HG03103 (cell line): ENCODE results near the gene IGSF21.

ENCODE experiments used
- ATAC-seq: cut with Tn5 transposase; IDR thresholded peaks from one replicate; pipeline ENCODE4 v1.9.1; 2021; ENCODE audit warnings: low read depth; ENCODE audit not compliant: unreplicated experiment

Gene IGSF21

GRCh38 chr1:18385239-18385790, 277.7 kb downstream of the IGSF21 start:
- ATAC-seq: no peak

- ATAC-seq: no peak
Measured at GRCh38 chr1:18386591-18386990, 279.0 kb downstream of the IGSF21 start.

DNA sequence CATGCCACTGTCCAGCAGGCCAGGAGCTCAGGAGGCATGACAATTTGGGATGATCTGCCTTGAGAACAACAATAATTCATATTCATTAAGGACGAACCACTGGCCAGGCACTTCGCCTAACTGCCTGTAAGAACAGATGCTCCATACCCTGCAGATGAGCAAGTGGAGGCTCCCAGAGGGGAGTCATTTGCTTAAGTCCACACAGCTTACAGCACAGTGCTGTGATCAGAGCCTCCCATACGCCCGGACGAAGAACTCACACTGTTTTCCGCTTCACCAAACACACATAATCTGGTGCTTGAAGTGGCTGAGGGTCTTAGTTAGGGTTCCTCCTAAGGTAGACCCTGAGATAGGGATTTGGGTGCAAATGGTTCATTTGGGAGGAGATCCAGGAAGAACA, 279.7 kb downstream of the IGSF21 start:
- no peak for ATAC-seq

DNA sequence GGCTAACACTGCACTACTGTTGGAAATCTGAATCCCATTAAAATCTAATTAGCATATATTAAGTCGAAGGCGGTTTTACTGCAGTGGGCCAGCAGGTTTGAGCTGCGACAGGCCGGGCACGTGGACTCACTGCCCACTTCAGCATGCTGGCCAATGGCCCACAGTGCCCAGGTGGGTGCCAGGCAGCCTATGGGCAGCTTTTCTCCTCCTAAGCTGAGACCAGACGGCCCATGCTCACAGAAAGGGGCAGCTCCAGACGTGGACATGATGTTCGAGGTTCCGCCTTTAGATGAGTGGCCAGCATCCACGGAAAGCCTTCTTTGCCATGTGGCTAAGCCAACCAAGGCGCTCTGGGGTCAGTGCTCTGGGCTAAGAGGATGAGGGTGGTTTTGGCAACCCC, 283.4 kb downstream of the IGSF21 start:
- ATAC-seq: no peak

DNA sequence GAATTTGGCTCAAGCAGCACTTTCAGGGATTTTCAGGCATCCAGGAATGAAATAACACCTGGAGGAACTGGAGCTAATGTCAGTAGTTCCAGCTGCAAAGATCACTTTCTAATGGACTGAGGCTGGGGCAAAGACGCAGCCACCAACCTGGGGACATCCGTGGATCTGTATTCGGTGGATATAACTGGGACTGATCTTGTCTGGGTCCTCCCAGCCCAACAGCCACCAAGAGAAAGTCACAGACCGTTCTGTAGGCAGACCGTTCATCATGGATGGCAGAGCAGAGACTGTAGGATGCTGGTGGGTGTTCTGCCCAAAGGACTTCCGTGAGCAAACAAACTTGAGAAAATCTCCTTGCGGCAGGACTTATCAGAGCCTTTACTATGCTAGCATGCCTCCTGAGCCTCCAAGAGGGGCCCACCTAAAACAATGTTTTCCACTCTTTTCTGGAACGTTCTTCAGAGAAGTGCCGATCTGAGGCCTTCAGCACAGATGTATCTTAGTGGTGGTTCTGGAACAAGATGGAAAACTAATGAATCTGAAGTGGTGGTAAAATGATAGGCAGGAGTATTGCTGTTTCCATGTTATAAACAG, 287.1 kb downstream of the IGSF21 start:
- ATAC-seq: no peak

GRCh38 chr1:18396247-18396980, 288.8 kb downstream of the IGSF21 start:
- no peak for ATAC-seq

- ATAC-seq: no peak
Measured at GRCh38 chr1:18397641-18398040, 290.0 kb downstream of the IGSF21 start.

GRCh38 chr1:18398791-18399530, 291.4 kb downstream of the IGSF21 start:
- ATAC-seq: no peak

- ATAC-seq: no peak
Measured at GRCh38 chr1:18400347-18401102, 292.9 kb downstream of the IGSF21 start.

- ATAC-seq: no peak
Measured at GRCh38 chr1:18401921-18402320, 294.3 kb downstream of the IGSF21 start.

- no peak for ATAC-seq
Measured at GRCh38 chr1:18404460-18404859, 296.9 kb downstream of the IGSF21 start.

DNA sequence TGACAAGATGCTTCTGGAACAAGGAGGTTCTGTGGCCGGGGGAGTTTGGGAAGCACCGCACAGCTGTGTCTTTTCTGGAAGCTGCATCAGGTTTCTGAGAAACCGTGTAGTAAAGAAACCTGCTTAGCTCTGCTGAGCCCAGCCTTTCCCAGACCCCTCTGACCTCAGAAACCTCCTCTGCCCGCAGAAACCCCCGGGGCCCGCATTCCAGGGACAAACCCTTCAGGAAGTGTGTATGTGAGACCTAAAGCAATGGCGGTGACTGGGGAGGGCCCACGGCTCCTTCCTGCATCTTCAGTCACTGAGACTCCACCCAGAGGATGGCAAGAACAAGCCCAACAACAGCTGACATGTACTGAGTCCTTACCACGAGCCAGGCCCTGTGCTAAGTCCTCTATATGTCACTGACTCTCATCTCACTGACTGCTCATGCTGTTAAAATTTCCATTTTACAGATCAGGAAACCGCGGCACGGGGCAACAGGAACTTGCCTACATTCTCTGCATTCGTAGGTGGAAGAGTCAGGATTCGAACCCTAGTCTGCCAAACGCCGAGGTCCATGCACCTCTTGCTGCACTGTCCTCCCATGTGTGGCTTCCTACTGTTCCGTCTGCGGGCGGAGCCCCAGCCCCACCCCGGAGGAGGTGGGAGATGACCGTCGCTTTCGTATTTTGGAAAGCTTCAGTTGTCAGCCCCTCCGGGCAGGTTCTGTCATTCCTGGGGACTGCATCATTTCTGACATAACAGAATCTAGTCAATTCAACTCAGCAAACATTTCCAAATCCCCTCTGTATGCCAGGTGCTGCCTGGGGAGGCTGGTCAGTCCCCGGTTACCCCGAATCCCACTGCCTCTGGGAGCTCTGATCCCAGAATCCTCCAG, 299.8 kb downstream of the IGSF21 start:
- ATAC-seq: no peak

- ATAC-seq: no peak
Measured at GRCh38 chr1:18408656-18409370, 301.2 kb downstream of the IGSF21 start.

DNA sequence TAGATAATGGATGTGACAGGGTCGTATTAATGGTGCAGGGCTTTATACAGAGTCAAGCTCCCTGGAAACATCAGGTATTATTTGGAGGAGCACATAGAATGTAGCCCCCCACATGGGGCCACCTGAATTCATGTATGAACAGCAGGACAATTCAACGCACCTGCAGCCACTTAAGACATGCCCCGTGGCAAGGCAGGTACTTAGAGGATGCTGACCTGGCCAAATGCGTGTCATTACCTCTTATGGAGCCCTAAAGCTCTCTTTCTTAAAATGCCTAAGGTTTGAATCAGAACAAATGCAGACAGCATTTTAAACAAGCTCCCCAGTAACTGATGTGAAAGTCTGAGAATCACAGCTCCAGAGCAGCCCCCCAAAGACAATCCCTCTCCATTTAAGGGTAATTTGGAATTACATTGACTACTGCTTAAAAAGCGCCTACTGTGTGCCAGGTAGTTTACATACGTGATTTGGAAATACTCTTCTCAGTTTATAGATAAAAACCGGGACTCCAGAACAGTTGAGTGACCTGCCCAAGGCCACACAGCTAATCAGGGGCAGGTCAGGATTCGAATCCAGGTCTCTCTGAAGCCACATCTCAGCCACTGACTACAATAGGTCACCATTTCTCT, 302.1 kb downstream of the IGSF21 start:
- no peak for ATAC-seq

GRCh38 chr1:18410407-18410806, 302.8 kb downstream of the IGSF21 start:
- no peak for ATAC-seq

- ATAC-seq: no peak
Measured at GRCh38 chr1:18411321-18411720, 303.7 kb downstream of the IGSF21 start.

DNA sequence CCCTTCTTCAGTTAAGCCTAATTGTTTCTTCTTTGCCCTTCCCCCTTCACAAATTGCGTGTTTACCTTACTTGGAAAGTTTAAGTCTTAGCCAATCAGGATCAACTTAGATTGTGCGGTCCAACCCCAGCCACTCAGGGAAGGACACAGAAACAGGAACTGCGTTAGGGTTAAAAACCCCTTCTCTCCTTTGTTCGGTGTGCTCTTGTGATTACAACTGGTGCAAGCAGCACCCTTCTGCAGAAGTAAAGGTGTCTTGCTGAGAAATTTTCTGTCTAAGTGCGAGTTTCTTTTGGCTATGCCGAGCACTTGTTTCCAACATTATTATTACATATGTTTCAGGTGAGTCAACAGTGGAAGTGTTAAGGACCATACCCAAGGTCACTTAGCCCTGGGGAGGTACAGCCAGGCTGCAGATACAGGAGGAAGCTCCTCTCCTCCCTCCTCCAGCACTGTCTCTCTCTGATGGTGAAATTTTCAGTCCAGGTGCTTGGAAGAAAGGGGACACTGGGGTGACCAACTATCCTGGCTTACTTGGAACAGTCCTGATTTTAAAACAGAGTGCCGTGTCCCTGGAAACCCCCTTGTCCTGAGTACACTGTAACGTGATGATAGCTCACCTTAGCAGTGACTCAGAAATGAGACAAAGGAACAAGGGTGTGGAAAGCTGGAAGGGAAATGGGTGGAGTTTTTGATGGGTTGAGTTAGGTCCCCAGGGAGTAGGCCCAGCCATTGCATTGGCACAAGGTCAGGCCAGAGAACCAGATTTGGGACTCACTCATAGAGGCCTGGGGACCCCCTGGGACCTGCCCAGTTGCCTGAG, 304.4 kb downstream of the IGSF21 start:
- no peak for ATAC-seq

- ATAC-seq: no peak
Measured at GRCh38 chr1:18412882-18413353, 305.3 kb downstream of the IGSF21 start.
